Gastrocnemius medialis (tissue), 4 donors: ENCODE results near the gene PLCB1.

Experiments
- POLR2A ChIP-seq, 2 donors: fragments of 450-650 bp; IDR thresholded peaks; one replicate each; pipeline ENCODE4 v1.6.1; 2017; ENCODE audit warnings: antibody characterized with exemption in 2 of 2, mild to moderate bottlenecking in 2 of 2, moderate library complexity in 2 of 2
- TF ChIP-seq, protein P1 (sequence below), 5 experiments: fragments of 450-650 bp in 3 of 5; fragments of 200-600 bp in 2 of 5; sonication (generic) in 2 of 5; IDR thresholded peaks in 4 of 5; conservative IDR thresholded peaks in 1 of 5; 1 replicate in 4 of 5; 2 replicates in 1 of 5; pipeline ENCODE4 v1.5.1; 2016 to 2019; ENCODE audit warnings: antibody characterized with exemption in 5 of 5, mild to moderate bottlenecking in 3 of 5, moderate library complexity in 3 of 5

DNA sequence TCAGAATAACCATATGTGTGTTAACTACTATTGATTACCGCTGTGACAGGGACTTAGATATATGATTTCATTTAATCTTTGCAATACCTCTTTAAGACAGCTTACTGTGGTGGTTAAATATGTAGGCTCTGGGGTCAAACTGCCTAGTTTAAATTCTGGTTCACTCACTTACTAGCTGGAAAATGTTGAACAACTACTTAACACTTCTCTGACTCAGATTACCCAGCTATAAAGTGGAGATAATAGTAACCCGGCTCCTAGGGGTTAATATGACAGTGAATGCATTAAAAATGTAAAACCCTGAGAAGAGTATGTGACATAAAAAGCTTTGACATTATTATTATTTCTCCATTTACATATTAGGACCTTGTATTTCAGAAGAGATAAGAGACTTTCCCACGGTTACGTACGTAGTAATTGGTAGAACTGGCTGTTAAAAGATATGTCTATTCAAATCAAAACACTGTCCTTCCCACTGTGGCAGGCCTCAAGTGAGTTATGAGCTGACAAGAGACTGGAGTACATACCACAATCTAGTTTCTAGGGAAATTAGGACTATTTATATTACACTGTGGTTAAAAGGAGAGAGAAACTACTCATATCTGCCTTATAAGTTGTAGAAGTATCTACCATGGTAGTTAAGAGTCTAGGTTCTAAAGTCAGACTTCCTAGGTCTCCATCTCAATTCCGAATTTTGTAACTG, 4.4 kb upstream of the PLCB1 start:
- no peak for TF ChIP-seq POLR2A (IDR thresholded peaks at IDR 0.05)
- TF ChIP-seq, protein P1, sequence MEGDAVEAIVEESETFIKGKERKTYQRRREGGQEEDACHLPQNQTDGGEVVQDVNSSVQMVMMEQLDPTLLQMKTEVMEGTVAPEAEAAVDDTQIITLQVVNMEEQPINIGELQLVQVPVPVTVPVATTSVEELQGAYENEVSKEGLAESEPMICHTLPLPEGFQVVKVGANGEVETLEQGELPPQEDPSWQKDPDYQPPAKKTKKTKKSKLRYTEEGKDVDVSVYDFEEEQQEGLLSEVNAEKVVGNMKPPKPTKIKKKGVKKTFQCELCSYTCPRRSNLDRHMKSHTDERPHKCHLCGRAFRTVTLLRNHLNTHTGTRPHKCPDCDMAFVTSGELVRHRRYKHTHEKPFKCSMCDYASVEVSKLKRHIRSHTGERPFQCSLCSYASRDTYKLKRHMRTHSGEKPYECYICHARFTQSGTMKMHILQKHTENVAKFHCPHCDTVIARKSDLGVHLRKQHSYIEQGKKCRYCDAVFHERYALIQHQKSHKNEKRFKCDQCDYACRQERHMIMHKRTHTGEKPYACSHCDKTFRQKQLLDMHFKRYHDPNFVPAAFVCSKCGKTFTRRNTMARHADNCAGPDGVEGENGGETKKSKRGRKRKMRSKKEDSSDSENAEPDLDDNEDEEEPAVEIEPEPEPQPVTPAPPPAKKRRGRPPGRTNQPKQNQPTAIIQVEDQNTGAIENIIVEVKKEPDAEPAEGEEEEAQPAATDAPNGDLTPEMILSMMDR (IDR thresholded peaks at IDR 0.05 in 4 of 5, conservative IDR thresholded peaks at IDR 0.05 in 1 of 5), result no peak
